HepG2 (cell line): ENCODE data around the gene ARL16. TPM values are rescaled to one million over a fixed set of nuclear protein-coding genes. Genes with fewer than 3 reads are reported as not detected.

ENCODE experiments used
- DRAP1 ChIP-seq: IDR thresholded peaks from 2 replicates; pipeline ENCODE4 v1.6.1; 2016; ENCODE audit warnings: missing genetic modification reagents, missing compliant biosample characterization
- ELF1 ChIP-seq: sonication (generic); formaldehyde crosslinking; IDR thresholded peaks from 2 replicates; pipeline ENCODE4 v1.4.0; 2020; ENCODE audit warnings: missing genetic modification reagents
- GABPA ChIP-seq, 2 experiments: IDR thresholded peaks; 2 replicates each; pipeline ENCODE4 v1.6.1; 2011 to 2016; ENCODE audit warnings: low read depth in 2 of 2, low read length in 1 of 2, missing biosample characterization in 1 of 2, missing genetic modification characterization in 1 of 2
- GATAD2A ChIP-seq: IDR thresholded peaks from 2 replicates; pipeline ENCODE4 v1.6.1; 2016
- GTF3A ChIP-seq: sonication (generic); formaldehyde crosslinking; conservative IDR thresholded peaks from 2 replicates; pipeline ENCODE4 v1.4.0; 2020; ENCODE audit warnings: mild to moderate bottlenecking, missing genetic modification reagents
- ISX ChIP-seq: sonication (generic); formaldehyde crosslinking; conservative IDR thresholded peaks from 2 replicates; pipeline ENCODE4 v1.5.0; 2020; ENCODE audit warnings: missing genetic modification reagents
- LRRFIP1 ChIP-seq: sonication (generic); formaldehyde crosslinking; conservative IDR thresholded peaks from 2 replicates; pipeline ENCODE4 v1.4.0; 2020; ENCODE audit warnings: missing genetic modification reagents
- MAZ ChIP-seq, 2 experiments: sonication (generic) in 1 of 2; formaldehyde crosslinking in 1 of 2; IDR thresholded peaks; 2 replicates each; pipeline versions ENCODE4 v1.5.0 to v1.6.1; 2012 to 2020; ENCODE audit warnings: low read depth in 2 of 2, mild to moderate bottlenecking in 2 of 2, borderline replicate concordance in 1 of 2, improper control_type of control experiment in 1 of 2, low read length in 1 of 2, missing genetic modification reagents in 1 of 2, moderate library complexity in 1 of 2
- PHF20 ChIP-seq: sonication (generic); formaldehyde crosslinking; IDR thresholded peaks from 2 replicates; pipeline ENCODE4 v1.5.0; 2020; ENCODE audit warnings: mild to moderate bottlenecking, missing genetic modification reagents
- POLR2AphosphoS2 ChIP-seq: IDR thresholded peaks from 2 replicates; pipeline ENCODE4 v1.6.1; 2011; ENCODE audit warnings: low read depth, low read length, improper control_type of control experiment
- SMAD9 ChIP-seq: sonication (generic); formaldehyde crosslinking; IDR thresholded peaks from 2 replicates; pipeline ENCODE4 v1.5.1; 2020; ENCODE audit warnings: mild to moderate bottlenecking, missing genetic modification reagents
- ZBTB1 ChIP-seq: sonication (generic); formaldehyde crosslinking; IDR thresholded peaks from 2 replicates; pipeline ENCODE4 v1.4.0; 2020; ENCODE audit warnings: missing genetic modification reagents, borderline replicate concordance
- ZBTB20 ChIP-seq: sonication (generic); formaldehyde crosslinking; IDR thresholded peaks from 2 replicates; pipeline ENCODE4 v1.8.1; 2023; ENCODE audit warnings: missing genetic modification reagents, low read depth, mild to moderate bottlenecking, borderline replicate concordance
- ZBTB43 ChIP-seq: sonication (generic); formaldehyde crosslinking; conservative IDR thresholded peaks from 2 replicates; pipeline ENCODE4 v1.4.0; 2020; ENCODE audit warnings: missing genetic modification reagents
- ZBTB7B ChIP-seq: sonication (generic); formaldehyde crosslinking; IDR thresholded peaks from 2 replicates; pipeline ENCODE4 v1.4.0; 2020; ENCODE audit warnings: missing genetic modification reagents
- ZNF180 ChIP-seq: sonication (generic); formaldehyde crosslinking; IDR thresholded peaks from 2 replicates; pipeline ENCODE4 v1.4.0; 2020; ENCODE audit warnings: low read depth, missing genetic modification reagents, borderline replicate concordance
- ZNF75D ChIP-seq: sonication (generic); formaldehyde crosslinking; IDR thresholded peaks from 2 replicates; pipeline ENCODE4 v1.8.1; 2023; ENCODE audit warnings: missing genetic modification reagents, mild to moderate bottlenecking, borderline replicate concordance
- ZNF773 ChIP-seq: sonication (generic); formaldehyde crosslinking; IDR thresholded peaks from 2 replicates; pipeline ENCODE4 v1.4.0; 2020; ENCODE audit warnings: missing genetic modification reagents, borderline replicate concordance
- polyA plus RNA-seq, 8 experiments: library from polyadenylated mRNA; depleted of rRNA in 3 of 8; stranded (reverse) in 7 of 8; unstranded in 1 of 8; fragments of >200 nt; fragmentation: Illumina TruSeq in 4 of 8; extraction: Trizol in 4 of 8; gene quantifications; 2 replicates each; pipeline versions ENCODE4 v1.2.1 to v1.2.3, GENCODE V29; 2011 to 2016; ENCODE audit warnings: low read depth in 4 of 8, missing spikeins in 1 of 8, mixed read lengths in 1 of 8; ENCODE audit not compliant: insufficient read depth in 1 of 8
- total RNA-seq, 5 experiments: library from RNA; depleted of rRNA; stranded (reverse); fragments of >200 nt; fragmentation: Illumina TruSeq; extraction: Trizol; gene quantifications; 2 replicates each; pipeline ENCODE4 v1.2.3, GENCODE V29; 2016; ENCODE audit warnings: low read depth in 1 of 5
- TF ChIP-seq, protein P1 (sequence below): sonication (generic); formaldehyde crosslinking; IDR thresholded peaks from 2 replicates; pipeline ENCODE4 v1.8.0; 2022; ENCODE audit warnings: missing genetic modification reagents, mild to moderate bottlenecking, moderate library complexity, borderline replicate concordance
- TF ChIP-seq, protein P2 (sequence below): sonication (generic); formaldehyde crosslinking; IDR thresholded peaks from 2 replicates; pipeline ENCODE4 v1.4.0; 2020; ENCODE audit warnings: mild to moderate bottlenecking, missing genetic modification reagents

Gene ARL16
- total and polyA plus RNA-seq, 2 of the 13 experiments (the other 11 are each of a cell fraction or from before 2014, with no cell fraction given) = 20.8 to 30.8 TPM

DNA sequence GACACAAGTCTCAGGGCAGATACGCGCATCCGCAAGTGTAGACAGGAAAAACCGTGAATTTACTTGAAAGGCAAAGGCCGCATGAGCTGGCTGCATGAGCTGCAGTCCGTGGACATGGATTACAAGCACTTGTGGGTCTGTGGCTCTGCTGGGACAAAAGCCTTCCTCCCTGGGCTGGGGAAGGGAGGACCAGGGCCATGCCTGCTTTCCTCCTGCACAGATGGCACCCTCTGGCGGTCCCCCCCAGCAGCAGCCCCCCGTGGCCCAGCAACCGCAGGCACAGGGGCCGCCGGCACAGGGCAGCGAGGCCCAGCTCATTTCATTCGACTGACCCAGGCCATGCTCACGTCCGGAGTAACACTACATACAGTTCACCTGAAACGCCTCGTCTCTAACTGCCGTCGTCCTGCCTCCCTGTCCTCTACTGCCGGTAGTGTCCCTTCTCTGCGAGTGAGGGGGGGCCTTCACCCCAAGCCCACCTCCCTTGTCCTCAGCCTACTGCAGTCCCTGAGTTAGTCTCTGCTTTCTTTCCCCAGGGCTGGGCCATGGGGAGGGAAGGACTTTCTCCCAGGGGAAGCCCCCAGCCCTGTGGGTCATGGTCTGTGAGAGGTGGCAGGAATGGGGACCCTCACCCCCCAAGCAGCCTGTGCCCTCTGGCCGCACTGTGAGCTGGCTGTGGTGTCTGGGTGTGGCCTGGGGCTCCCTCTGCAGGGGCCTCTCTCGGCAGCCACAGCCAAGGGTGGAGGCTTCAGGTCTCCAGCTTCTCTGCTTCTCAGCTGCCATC lies 17.9 kb upstream of the ARL16 start (continued):
- TF ChIP-seq GABPA (IDR thresholded peaks at IDR 0.05; ENCODE audit: low read depth, low read length) = no peak
- TF ChIP-seq GABPA (CRISPR knock-in tag; IDR thresholded peaks at IDR 0.05; ENCODE audit: low read depth) = no peak
- no peak for TF ChIP-seq LRRFIP1 (CRISPR knock-in tag)
- TF ChIP-seq ZNF75D (CRISPR knock-in tag) = no peak
- TF ChIP-seq ZNF180 (CRISPR knock-in tag) = no peak
- no peak for TF ChIP-seq PHF20 (CRISPR knock-in tag)
- no peak for TF ChIP-seq MAZ (IDR thresholded peaks at IDR 0.05; ENCODE audit: borderline replicate concordance, low read depth, low read length)
- TF ChIP-seq MAZ (CRISPR knock-in tag; IDR thresholded peaks at IDR 0.05; ENCODE audit: low read depth) = no peak
- TF ChIP-seq, protein P1, sequence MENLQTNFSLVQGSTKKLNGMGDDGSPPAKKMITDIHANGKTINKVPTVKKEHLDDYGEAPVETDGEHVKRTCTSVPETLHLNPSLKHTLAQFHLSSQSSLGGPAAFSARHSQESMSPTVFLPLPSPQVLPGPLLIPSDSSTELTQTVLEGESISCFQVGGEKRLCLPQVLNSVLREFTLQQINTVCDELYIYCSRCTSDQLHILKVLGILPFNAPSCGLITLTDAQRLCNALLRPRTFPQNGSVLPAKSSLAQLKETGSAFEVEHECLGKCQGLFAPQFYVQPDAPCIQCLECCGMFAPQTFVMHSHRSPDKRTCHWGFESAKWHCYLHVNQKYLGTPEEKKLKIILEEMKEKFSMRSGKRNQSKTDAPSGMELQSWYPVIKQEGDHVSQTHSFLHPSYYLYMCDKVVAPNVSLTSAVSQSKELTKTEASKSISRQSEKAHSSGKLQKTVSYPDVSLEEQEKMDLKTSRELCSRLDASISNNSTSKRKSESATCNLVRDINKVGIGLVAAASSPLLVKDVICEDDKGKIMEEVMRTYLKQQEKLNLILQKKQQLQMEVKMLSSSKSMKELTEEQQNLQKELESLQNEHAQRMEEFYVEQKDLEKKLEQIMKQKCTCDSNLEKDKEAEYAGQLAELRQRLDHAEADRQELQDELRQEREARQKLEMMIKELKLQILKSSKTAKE (CRISPR knock-in tag) = no peak
- TF ChIP-seq DRAP1 (CRISPR knock-in tag) = no peak
- TF ChIP-seq ZNF773 (CRISPR knock-in tag) = no peak
- TF ChIP-seq SMAD9 = no peak
- TF ChIP-seq POLR2AphosphoS2 = no peak
- peak; percentile 66; the same call in 1 of the 2 replicates for TF ChIP-seq ZBTB20 (CRISPR knock-in tag)
- TF ChIP-seq ZBTB43 (CRISPR knock-in tag) = no peak
- TF ChIP-seq GTF3A (CRISPR knock-in tag) = no peak
- TF ChIP-seq, protein P2, sequence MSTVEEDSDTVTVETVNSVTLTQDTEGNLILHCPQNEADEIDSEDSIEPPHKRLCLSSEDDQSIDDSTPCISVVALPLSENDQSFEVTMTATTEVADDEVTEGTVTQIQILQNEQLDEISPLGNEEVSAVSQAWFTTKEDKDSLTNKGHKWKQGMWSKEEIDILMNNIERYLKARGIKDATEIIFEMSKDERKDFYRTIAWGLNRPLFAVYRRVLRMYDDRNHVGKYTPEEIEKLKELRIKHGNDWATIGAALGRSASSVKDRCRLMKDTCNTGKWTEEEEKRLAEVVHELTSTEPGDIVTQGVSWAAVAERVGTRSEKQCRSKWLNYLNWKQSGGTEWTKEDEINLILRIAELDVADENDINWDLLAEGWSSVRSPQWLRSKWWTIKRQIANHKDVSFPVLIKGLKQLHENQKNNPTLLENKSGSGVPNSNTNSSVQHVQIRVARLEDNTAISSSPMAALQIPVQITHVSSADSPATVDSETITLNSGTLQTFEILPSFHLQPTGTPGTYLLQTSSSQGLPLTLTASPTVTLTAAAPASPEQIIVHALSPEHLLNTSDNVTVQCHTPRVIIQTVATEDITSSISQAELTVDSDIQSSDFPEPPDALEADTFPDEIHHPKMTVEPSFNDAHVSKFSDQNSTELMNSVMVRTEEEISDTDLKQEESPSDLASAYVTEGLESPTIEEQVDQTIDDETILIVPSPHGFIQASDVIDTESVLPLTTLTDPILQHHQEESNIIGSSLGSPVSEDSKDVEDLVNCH = no peak
- no peak for TF ChIP-seq GATAD2A
- TF ChIP-seq ZBTB1 (CRISPR knock-in tag) = no peak
- TF ChIP-seq ISX (CRISPR knock-in tag) = no peak
- TF ChIP-seq ZBTB7B (CRISPR knock-in tag) = no peak; the same call in 1 of the 2 replicates
- no peak for TF ChIP-seq ELF1 (CRISPR knock-in tag)
